NCI-H2171 (cell line): Measurements from ENCODE around the gene RNF157.
"Not testable (repeated sequence)": the region's sequence is repeated elsewhere in the genome, so short reads cannot be mapped to it uniquely, and the experiment has no call there.

Experiments
- DNase-seq: peaks from one replicate; lab custom pipeline; 2025; lab: John Stamatoyannopoulos, UW

Gene RNF157

DNA sequence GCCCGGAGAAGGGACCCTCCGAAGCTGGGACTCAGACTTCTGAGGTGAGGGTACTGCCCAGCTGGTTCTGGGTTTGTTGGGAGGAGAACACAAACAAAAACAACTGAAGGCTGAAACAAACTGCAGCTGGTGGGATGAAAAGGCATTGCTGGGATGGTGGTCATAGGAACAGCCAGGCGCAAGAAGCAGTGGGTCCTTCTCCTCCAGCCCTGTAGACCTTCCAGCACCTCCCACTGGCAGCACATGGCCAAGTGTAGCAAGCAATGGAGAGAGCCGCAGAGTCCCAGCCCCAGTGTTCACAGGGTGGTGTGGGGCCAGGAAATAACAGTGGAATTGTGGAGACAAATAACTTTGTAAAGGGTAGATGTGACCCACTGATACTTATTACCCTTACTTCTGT is 50.6 kb downstream of the RNF157 start:
- no peak for DNase-seq

- DNase-seq = no peak
Observed at GRCh38 chr17:76189247-76189646, 51.0 kb downstream of the RNF157 start.

DNA sequence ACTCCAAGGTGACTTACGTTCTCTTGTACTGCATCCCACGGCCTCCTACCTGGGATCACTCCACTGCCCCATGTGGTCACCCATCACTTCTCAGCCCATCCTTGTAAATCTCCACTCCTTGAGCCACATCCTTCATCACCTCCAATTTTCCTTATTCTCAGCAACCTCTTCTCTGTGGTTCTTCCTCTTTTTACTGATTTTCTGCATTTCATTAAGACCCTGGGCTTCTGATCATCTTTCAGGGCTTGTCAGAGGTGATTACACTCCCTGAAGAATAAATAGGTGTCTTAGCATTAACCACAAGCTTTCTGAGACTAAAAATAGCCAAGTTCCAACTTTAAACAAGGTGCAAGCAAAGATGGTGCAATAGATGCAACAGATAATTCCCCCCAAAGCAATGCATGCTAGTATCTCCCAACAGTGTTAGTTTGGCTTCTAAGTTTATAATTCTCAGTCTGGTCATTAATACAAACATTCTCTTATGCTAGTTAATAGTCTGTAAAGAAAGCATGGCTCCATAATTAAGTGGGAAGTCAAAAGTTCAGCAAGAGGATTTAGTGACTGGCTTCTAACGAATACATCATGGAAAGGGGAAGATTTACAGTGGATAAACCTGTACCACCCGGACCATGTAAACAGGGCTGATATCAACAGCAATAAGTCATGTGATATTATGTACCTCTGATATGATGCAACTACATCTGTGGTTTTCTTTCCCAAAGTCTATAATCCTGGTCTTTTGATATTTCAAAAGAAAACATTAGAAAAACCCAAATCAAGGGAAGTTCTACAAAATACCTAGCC is 51.9 kb downstream of the RNF157 start:
- no peak for DNase-seq

DNA sequence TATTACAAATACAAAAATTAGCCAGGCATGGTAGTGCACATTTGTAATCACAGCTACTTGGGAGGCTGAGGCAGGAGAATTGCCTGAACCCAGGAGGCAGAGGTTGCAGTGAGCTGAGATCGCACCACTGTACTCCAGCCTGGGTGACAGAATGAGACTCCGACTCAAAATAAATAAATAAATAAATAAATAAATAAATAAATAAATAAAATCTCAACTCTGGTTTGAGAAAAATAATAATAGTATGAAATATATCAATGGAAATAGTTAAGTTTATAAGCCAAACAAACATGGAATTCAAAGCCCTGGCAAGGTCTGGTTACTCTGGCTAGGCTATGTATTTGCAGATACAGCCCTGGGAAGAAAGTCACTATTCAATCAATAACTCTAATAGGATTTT is 53.5 kb downstream of the RNF157 start:
- not testable (repeated sequence) for DNase-seq

GRCh38 chr17:76184290-76184689 is 56.0 kb downstream of the RNF157 start:
- DNase-seq = no peak

DNA sequence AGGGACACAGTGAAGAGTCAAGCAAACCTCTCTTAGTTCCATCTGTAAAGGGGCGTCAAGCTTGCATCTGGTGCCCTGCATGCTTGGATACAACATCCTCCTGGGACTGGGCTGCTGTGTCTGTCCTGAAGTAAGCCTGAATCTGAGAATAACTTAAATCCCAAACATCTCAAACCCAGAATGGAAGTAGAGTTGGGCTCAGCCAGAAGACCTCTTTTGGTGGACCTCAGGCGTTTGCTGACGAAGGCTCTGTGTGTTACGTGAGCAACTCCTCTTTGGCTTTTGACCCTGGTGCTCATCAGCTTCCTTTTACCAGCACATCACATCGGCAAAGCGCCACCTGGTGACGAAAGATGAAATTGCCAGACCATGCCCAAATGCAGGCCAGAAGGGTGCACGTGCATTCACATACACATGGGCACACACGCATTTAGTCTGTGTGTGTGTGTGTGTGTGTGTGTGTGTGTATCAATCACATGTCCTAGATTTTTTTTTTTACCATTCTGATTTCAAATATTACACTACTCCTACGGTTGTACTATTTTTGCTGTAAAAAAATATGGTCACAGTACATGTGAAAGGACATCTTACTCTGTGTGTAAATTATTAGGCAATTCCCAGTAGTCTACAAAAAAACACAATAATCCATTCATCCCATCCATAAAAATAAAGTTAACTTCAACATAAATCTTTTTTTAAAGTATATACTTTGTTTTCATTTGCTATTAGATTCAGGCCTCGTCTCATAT is 58.1 kb downstream of the RNF157 start:
- DNase-seq = peak; percentile 63

GRCh38 chr17:76179496-76180467 is 60.5 kb downstream of the RNF157 start:
- no peak for DNase-seq

- DNase-seq = no peak
Observed at GRCh38 chr17:76178124-76178523, 62.2 kb downstream of the RNF157 start.

DNA sequence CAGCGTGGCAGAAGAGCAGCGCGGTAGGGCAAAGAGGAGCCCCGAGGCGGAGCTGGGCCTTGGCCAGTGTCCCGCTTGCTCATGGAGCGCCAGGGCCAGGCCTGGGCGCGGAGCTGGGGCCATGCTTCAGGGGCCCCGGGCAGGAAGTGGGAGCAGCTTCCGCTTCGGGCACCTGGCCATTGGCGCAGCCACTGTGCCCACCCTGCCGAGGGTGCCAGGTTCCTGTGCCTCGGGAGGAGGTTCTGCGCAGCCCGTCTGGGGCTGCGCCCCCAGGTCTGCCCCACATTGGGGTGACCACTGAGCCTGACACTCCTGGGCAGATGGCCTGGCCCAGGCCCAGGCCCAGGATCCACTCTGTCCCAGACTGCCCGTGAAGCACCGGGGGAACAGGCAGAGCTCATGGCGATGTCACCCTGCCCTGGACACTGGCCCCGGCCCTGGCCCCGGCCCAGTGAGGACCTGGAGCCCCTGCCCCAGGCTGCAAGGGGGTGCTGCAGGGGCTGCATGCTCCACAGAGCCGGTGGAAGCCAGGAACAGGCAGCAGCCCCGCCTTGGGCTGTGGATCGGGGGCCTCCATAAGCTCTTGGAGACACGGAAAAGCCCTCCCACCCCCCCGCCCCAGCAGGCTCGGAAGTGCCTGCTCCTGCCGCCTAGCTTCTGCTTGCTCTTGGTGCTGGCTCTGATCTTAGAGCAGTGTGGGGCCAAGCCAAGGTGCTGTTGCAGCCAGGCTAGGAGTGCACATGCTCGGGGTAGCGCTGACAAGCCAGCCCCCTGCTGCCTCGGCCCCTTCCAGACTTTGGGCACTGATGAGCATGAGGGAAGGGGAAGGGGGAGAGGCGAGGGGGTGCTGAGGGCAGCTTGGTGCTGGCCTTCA is 63.4 kb downstream of the RNF157 start:
- DNase-seq = no peak

DNA sequence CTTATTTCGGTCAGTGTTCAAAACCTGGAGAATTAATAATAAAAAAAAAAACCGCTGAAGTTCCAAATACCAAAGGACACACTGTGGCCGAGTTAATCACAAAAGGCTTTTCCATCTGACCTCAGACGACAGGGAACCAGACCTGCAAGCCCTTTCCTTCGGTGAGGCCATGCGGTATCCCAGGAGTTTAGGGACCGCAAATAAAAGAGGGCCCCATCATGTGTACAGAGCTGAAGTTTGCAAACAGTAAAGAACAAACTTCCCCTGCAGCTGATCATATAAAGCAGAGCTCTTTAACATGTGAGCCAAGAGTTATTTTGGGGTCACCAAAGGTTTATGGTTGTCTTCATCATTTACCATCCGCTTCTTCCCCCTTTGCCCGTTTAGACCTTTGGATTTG is 66.3 kb downstream of the RNF157 start:
- no peak for DNase-seq

DNA sequence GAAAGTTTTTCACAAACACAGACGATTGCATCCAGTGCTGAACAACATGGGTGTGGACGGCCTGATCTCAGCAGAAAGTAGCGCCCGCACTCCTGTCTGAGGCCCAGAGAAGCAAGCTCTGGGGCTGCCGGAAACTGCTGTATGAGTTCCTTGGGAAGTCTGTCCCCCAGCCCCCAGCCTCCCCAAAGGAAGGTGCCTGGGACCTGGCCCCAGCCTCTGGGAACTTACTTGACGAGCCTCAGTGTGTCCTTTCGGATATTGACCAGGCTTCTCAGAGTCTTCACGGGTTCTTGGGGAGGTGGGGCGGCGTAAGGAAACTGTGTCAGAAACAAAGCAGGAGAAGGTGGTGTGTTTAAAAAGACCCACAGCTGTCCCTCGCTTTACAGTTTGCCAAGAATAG is 66.8 kb downstream of the RNF157 start:
- no peak for DNase-seq

GRCh38 chr17:76171706-76172105 is 68.6 kb downstream of the RNF157 start:
- DNase-seq = peak; percentile 14

DNA sequence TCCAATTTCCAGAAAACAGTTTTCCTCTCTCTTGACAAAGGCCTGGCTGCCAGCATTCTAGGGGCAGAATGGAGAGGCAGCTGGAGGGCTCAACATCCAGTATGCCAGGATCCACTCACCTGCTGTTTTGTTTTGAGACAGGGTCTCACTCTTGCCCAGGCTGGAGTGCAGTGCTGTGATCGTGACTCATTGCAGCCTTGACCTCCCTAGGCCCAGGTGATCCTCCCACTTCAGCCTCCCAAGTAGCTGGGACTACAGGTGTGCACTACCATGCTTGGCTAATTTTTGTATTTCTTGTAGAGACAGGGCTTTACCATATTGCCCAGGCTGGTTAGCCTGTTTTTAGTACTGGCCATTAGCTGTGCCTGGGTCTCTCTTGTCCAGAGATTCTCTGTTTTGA is 70.2 kb downstream of the RNF157 start:
- DNase-seq = no peak

- no peak for DNase-seq
Observed at GRCh38 chr17:76166906-76167305, 73.4 kb downstream of the RNF157 start.

GRCh38 chr17:76166168-76166567 is 74.1 kb downstream of the RNF157 start:
- DNase-seq = no peak

DNA sequence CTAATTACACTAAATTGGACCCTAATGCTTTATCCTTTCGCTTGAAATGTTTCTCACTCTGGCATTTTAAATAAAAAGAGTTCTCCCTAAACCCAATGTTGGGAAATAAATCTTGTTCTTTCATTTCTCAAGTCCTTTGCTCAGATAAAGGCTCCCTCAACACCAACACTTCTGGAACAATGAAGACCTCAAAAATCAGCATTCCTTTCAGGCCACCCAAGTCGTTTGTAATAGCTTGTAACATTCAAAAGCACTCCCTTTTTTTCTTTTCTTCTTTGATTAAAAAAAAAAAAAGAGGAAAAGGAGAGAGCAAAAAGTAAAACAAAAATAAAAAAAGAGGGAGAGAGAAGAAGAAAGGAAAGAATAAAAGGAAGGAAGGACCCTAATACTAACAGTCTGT is 76.0 kb downstream of the RNF157 start:
- DNase-seq = no peak

GRCh38 chr17:76163919-76164318 is 76.4 kb downstream of the RNF157 start:
- DNase-seq = no peak

DNA sequence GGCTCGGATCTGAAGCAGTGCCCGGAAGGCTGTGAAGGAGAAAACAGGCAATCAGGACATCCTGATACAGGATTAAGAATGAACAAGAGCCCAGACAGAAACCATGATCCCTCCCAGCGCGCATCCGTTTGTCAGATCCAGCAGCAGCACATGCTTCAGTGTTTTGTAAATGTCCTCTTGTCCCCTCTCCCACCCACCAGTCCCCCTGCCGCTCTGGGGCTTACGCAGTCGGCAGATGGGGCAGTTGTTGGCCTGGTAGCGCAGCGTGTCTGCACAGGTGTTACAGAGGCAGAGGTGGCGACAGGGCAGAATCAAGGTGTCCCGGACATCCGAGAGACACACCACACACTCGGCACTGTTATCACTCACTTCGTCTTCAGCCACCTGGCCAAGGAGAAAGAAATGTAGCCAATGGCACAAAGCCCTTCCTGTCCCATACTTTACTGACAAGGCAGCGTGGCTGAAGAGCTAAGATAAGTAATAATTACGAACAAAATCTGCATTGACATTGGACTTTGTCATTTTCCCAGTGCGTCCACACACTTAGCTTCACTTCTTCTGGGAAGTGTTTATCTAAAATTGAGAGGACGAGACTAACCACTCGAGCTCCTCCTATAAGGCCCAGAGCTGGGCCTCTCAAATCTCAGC is 78.5 kb downstream of the RNF157 start:
- no peak for DNase-seq

DNA sequence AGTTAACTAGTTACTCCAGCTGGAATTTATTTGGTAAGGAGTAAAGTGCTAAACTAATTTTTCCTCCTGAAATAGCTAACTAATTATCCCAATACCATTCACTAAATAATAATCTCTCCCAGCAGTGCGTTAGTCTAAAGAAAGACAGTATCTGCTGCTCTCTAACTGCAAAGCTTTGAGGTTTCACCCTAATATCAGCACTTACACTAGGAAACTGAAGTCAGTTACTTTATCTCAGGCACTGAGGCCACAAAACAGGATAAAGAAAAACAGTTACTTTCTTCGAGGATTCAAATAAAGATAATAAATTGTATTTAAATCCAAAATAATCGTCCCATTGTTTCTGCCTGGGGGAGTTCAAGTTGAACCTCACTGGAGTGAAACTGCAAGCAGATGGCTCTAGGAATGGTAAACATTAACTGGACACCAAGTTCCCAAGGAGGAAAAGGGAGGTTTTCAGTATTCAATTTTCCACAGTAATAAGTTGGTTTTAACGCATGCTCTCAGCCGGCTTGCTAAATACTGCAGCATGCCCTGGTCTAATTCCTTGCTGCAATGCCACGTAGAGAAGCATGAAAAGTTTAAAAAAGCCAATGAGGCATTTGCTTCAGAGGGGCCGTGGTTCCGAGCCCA is 79.3 kb downstream of the RNF157 start:
- DNase-seq = no peak

GRCh38 chr17:76159157-76159556 is 81.1 kb downstream of the RNF157 start:
- no peak for DNase-seq
